Gastrocnemius medialis (tissue), 4 donors: ENCODE data around the gene S100A4.

Experiments
- CTCF ChIP-seq, 5 experiments: fragments of 450-650 bp in 3 of 5; fragments of 200-600 bp in 2 of 5; sonication (generic) in 2 of 5; IDR thresholded peaks in 4 of 5; conservative IDR thresholded peaks in 1 of 5; 1 replicate in 4 of 5; 2 replicates in 1 of 5; pipeline ENCODE4 v1.5.1; 2016 to 2019; ENCODE audit warnings: antibody characterized with exemption in 5 of 5, mild to moderate bottlenecking in 3 of 5, moderate library complexity in 3 of 5
- POLR2A ChIP-seq, 2 donors: fragments of 450-650 bp; IDR thresholded peaks; one replicate each; pipeline ENCODE4 v1.6.1; 2017; ENCODE audit warnings: antibody characterized with exemption in 2 of 2, mild to moderate bottlenecking in 2 of 2, moderate library complexity in 2 of 2

GRCh38 chr1:153513666-153514065 is 31.9 kb downstream of the S100A4 start:
- TF ChIP-seq CTCF (IDR thresholded peaks at IDR 0.05 in 4 of 5, conservative IDR thresholded peaks at IDR 0.05 in 1 of 5) = no peak
- TF ChIP-seq POLR2A (IDR thresholded peaks at IDR 0.05) = no peak
